Right lung (tissue), 10 donors: ENCODE data around the gene IGSF3. TPM values are rescaled to one million over a fixed set of nuclear protein-coding genes. Genes with fewer than 3 reads are reported as not detected.

ENCODE experiments used
- DNase-seq, 2 donors: peaks; one replicate each; pipeline ENCODE4 v3.0.0-alpha.2; 2013
- long read RNA-seq, 8 donors: transcript quantifications; one replicate each; lab custom pipeline, GENCODE V29; 2026
- polyA plus RNA-seq, 5 donors: library from polyadenylated mRNA; unstranded; fragments of 120-200 nt; gene quantifications; one replicate each; pipeline versions ENCODE4 v1.2.1 to v1.2.3, GENCODE V29; 2013; ENCODE audit warnings: inconsistent platforms in 1 of 5, low replicate concordance in 1 of 5; ENCODE audit not compliant: insufficient read length in 5 of 5, insufficient read depth in 1 of 5

The IGSF3 gene
- 10 to 100 TPM; 28.8 to 52.5 (median 42.7) TPM for polyA plus RNA-seq
- long read RNA-seq, donor 1, full-length matches to known transcripts: 1 of 38 reads
- long read RNA-seq, donor 1, partial matches to known transcripts: 37 of 38 reads
- long read RNA-seq, donor 1, other reads (novel, unspliced or antisense): 0 of 38 reads
- long read RNA-seq, donor 2, full-length matches to known transcripts: 2 of 9 reads
- long read RNA-seq, donor 2, partial matches to known transcripts: 7 of 9 reads
- long read RNA-seq, donor 2, other reads (novel, unspliced or antisense): 0 of 9 reads
- long read RNA-seq, donor 3, full-length matches to known transcripts: 1 of 13 reads
- long read RNA-seq, donor 3, partial matches to known transcripts: 12 of 13 reads
- long read RNA-seq, donor 3, other reads (novel, unspliced or antisense): 0 of 13 reads
- long read RNA-seq, donor 4, full-length matches to known transcripts: 1 of 8 reads
- long read RNA-seq, donor 4, partial matches to known transcripts: 7 of 8 reads
- long read RNA-seq, donor 4, other reads (novel, unspliced or antisense): 0 of 8 reads
- long read RNA-seq, donor 5, partial matches to known transcripts: 18 of 18 reads
- long read RNA-seq, donor 5, other reads (novel, unspliced or antisense): 0 of 18 reads
- long read RNA-seq, donor 6, full-length matches to known transcripts: 3 of 16 reads
- long read RNA-seq, donor 6, partial matches to known transcripts: 13 of 16 reads
- long read RNA-seq, donor 6, other reads (novel, unspliced or antisense): 0 of 16 reads
- long read RNA-seq, donor 7, partial matches to known transcripts: 16 of 16 reads
- long read RNA-seq, donor 7, other reads (novel, unspliced or antisense): 0 of 16 reads
- long read RNA-seq, donor 8, full-length matches to known transcripts: 1 of 1 reads
- long read RNA-seq, donor 8, partial matches to known transcripts: 0 of 1 reads
- long read RNA-seq, donor 8, other reads (novel, unspliced or antisense): 0 of 1 reads

- DNase-seq: peak; percentile 70 to 73
These were observed at the start of gene IGSF3 for GRCh38 chr1:116667575-116668105. TSS of gene IGSF3 (minus strand) at chr1:116667733. CDS start at chr1:116666326, 1,407 bp downstream.

GRCh38 chr1:116717318-116717717 is 49.8 kb upstream of the IGSF3 start:
- peak; percentile 27 for DNase-seq

GRCh38 chr1:116716391-116716790 is 48.9 kb upstream of the IGSF3 start:
- no peak for DNase-seq

GRCh38 chr1:116713474-116713873 is 45.9 kb upstream of the IGSF3 start:
- DNase-seq: no peak

GRCh38 chr1:116712510-116712909 is 45.0 kb upstream of the IGSF3 start:
- DNase-seq: no peak

- DNase-seq: no peak
These were observed 43.8 kb upstream of the IGSF3 start for GRCh38 chr1:116711263-116711840.

- peak; percentile 31 to 37 for DNase-seq
These were observed 43.1 kb upstream of the IGSF3 start for GRCh38 chr1:116710420-116711262.

- no peak for DNase-seq
These were observed 42.2 kb upstream of the IGSF3 start for GRCh38 chr1:116709666-116710167.

GRCh38 chr1:116708255-116708900 is 40.8 kb upstream of the IGSF3 start:
- DNase-seq: no peak

GRCh38 chr1:116706841-116707240 is 39.3 kb upstream of the IGSF3 start:
- no peak for DNase-seq

GRCh38 chr1:116706123-116706522 is 38.6 kb upstream of the IGSF3 start:
- no peak for DNase-seq

- DNase-seq: no peak
These were observed 36.7 kb upstream of the IGSF3 start for GRCh38 chr1:116704278-116704677.

GRCh38 chr1:116699605-116700004 is 32.1 kb upstream of the IGSF3 start:
- DNase-seq: no peak

GRCh38 chr1:116698244-116698595 is 30.7 kb upstream of the IGSF3 start:
- DNase-seq: no peak

- DNase-seq: no peak
These were observed 30.2 kb upstream of the IGSF3 start for GRCh38 chr1:116697548-116698243.

GRCh38 chr1:116694524-116694923 is 27.0 kb upstream of the IGSF3 start:
- no peak for DNase-seq

GRCh38 chr1:116693759-116694480 is 26.4 kb upstream of the IGSF3 start:
- no peak for DNase-seq

GRCh38 chr1:116692879-116693278 is 25.3 kb upstream of the IGSF3 start:
- no peak for DNase-seq
